ENCODE data around the gene BPIFB4. TPM values are rescaled to one million over a fixed set of nuclear protein-coding genes. Genes with fewer than 3 reads are reported as not detected.

The BPIFB4 gene
- total RNA-seq, 1 experiment from 2014 or later = not detected

- no peak overlapping the region for H3K27ac ChIP-seq (ENCODE audit: low read length)
- DNase-seq (ENCODE audit: low read depth, low spot score) = no peak
- no peak for ATAC-seq
- H3K4me3 ChIP-seq (ENCODE audit: low read depth in 2 of 2, low read length in 2 of 2) = no peak overlapping the region
- H3K36me3 ChIP-seq (ENCODE audit: control insufficient read depth, insufficient read depth, low read length) = no peaks in the 10 kb centered on the region
- BruUV-seq (replicated peaks) = no TSS peak
- H3K4me1 ChIP-seq (ENCODE audit: control insufficient read depth, insufficient read depth, low read length) = no peaks in the 10 kb centered on the region
- no peaks in the 10 kb centered on the region for H3K9me3 ChIP-seq (ENCODE audit: control insufficient read depth, insufficient read depth, low read depth, low read length)
- in situ Hi-C loops (cut with HindIII; ENCODE audit: low pct_unique_long_range_greater_than_20kb, low sequenced_read_pairs) = no loop called here
- intact Hi-C loops (cut with micrococcal nuclease; ENCODE audit: unreplicated experiment) = no loop called here
- TF ChIP-seq SIN3A (IDR thresholded peaks at IDR 0.05; ENCODE audit: borderline replicate concordance, insufficient read depth, low read depth, low read length) = no peak
- TF ChIP-seq TCF7L2 (IDR thresholded peaks at IDR 0.05; ENCODE audit: low read depth, low read length) = no peak
- TF ChIP-seq, protein P1, sequence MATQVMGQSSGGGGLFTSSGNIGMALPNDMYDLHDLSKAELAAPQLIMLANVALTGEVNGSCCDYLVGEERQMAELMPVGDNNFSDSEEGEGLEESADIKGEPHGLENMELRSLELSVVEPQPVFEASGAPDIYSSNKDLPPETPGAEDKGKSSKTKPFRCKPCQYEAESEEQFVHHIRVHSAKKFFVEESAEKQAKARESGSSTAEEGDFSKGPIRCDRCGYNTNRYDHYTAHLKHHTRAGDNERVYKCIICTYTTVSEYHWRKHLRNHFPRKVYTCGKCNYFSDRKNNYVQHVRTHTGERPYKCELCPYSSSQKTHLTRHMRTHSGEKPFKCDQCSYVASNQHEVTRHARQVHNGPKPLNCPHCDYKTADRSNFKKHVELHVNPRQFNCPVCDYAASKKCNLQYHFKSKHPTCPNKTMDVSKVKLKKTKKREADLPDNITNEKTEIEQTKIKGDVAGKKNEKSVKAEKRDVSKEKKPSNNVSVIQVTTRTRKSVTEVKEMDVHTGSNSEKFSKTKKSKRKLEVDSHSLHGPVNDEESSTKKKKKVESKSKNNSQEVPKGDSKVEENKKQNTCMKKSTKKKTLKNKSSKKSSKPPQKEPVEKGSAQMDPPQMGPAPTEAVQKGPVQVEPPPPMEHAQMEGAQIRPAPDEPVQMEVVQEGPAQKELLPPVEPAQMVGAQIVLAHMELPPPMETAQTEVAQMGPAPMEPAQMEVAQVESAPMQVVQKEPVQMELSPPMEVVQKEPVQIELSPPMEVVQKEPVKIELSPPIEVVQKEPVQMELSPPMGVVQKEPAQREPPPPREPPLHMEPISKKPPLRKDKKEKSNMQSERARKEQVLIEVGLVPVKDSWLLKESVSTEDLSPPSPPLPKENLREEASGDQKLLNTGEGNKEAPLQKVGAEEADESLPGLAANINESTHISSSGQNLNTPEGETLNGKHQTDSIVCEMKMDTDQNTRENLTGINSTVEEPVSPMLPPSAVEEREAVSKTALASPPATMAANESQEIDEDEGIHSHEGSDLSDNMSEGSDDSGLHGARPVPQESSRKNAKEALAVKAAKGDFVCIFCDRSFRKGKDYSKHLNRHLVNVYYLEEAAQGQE (IDR thresholded peaks at IDR 0.05; ENCODE audit: insufficient read depth in 1 of 2, low read depth in 2 of 2, low read length in 1 of 2) = no peak
- TF ChIP-seq CTCF (IDR thresholded peaks at IDR 0.05) = no peak
- TF ChIP-seq POLR2AphosphoS5 (IDR thresholded peaks at IDR 0.05; ENCODE audit: low read depth, low read length) = no peak
- ChIA-PET POLR2A (no interaction called here), CTCF (no interaction called here)
- peaks cover 26% of the 10 kb centered on the region for H3K27me3 ChIP-seq (ENCODE audit: control insufficient read depth, insufficient read depth, low read length)
Measured at GRCh38 chr20:33158637-33159385, 79.4 kb downstream of the BPIFB4 start.

DNA sequence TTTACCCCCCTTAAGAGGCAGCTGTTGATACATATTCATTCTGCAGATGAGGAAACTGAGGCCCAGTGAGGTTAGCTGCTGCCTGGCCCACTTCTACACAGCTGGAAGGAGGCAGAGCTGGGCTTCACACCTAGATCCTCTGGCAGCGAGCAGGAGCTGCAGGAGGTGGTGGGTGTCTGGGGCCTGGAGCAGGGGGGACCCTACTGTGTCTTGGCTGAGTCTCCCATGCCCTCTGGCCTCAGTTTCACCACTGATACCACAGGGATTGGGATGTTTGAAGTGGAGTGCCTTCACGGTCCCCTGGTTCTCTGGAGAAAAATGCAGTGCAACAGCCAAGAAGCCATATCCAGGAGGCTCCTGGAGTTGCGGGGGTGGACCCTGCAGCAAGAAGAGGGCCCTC, 80.3 kb downstream of the BPIFB4 start:
- no peak overlapping the region for H3K4me3 ChIP-seq (ENCODE audit: low read depth in 2 of 2, low read length in 2 of 2)
- no TSS peak for BruUV-seq (replicated peaks)
- no peak for TF ChIP-seq TCF7L2 (IDR thresholded peaks at IDR 0.05; ENCODE audit: low read depth, low read length)
- TF ChIP-seq POLR2AphosphoS5 (IDR thresholded peaks at IDR 0.05; ENCODE audit: low read depth, low read length) = no peak
- no peak for TF ChIP-seq CTCF (IDR thresholded peaks at IDR 0.05)
- TF ChIP-seq, protein P1 (IDR thresholded peaks at IDR 0.05; ENCODE audit: insufficient read depth in 1 of 2, low read depth in 2 of 2, low read length in 1 of 2) = no peak
- TF ChIP-seq SIN3A (IDR thresholded peaks at IDR 0.05; ENCODE audit: borderline replicate concordance, insufficient read depth, low read depth, low read length) = no peak
- H3K9me3 ChIP-seq (ENCODE audit: control insufficient read depth, insufficient read depth, low read depth, low read length) = no peaks in the 10 kb centered on the region
- H3K36me3 ChIP-seq (ENCODE audit: control insufficient read depth, insufficient read depth, low read length) = no peaks in the 10 kb centered on the region
- no peak for ATAC-seq
- intact Hi-C loops (cut with micrococcal nuclease; ENCODE audit: unreplicated experiment) (no loop called here), in situ Hi-C loops (cut with HindIII; ENCODE audit: low pct_unique_long_range_greater_than_20kb, low sequenced_read_pairs) (no loop called here)
- peaks cover 20% of the 10 kb centered on the region for H3K27me3 ChIP-seq (ENCODE audit: control insufficient read depth, insufficient read depth, low read length)
- no peak overlapping the region for H3K27ac ChIP-seq (ENCODE audit: low read length)
- no peaks in the 10 kb centered on the region for H3K4me1 ChIP-seq (ENCODE audit: control insufficient read depth, insufficient read depth, low read length)
- ChIA-PET CTCF (no interaction called here), POLR2A (no interaction called here)
- DNase-seq (ENCODE audit: low read depth, low spot score) = no peak
